Activated CD8-positive, alpha-beta memory T cell treated with anti-CD3 and anti-CD28 coated beads, Interleukin-2, amount 50 U/mL, for 4 hours (primary cell): ENCODE data around the gene SRSF12.
"Not testable (repeated sequence)": the region's sequence is repeated elsewhere in the genome, so short reads cannot be mapped to it uniquely, and the experiment has no call there.

ENCODE experiments used
- DNase-seq: peaks from one replicate; pipeline ENCODE4 v3.0.0-alpha.2; 2020

SRSF12 gene

GRCh38 chr6:89069536-89070163, 48.2 kb downstream of the SRSF12 start:
- DNase-seq, result no peak

DNA sequence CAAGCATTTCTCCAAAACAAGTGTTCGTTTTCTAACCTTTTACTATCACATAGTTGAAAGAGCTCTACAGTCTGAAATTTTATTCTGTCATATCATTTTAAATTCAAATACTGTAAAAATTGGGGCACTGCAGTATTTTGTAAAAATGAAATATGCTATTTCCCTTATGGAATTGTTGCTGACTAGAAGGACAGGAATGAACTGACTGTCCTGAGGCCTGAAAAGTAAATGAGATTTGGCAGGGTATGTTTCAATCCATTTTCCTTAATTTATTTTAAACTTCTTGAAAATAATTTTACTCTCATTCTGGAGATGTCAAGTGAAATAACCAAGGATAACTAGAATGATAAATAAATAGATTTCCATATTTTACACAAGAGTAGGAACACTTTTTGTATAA, 49.2 kb downstream of the SRSF12 start:
- DNase-seq, result no peak

DNA sequence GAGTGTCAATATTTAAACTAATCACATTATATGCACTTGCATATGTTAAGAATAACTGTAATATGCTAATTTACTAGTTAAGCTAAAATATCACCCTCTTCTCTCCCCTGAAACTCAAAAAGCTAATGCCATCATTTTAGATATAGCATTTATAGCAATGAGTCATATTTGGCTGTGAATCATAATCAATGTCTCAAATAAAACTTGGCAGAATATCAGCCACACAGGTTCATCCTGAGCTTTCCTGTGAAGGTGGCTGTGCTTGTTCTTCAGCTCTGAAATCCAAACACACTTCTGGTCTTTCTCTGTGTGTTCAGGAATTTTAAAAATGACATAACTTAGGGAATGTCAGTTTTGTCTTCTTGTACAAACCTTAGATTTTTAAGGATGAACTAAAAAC, 50.1 kb downstream of the SRSF12 start:
- no peak for DNase-seq

DNA sequence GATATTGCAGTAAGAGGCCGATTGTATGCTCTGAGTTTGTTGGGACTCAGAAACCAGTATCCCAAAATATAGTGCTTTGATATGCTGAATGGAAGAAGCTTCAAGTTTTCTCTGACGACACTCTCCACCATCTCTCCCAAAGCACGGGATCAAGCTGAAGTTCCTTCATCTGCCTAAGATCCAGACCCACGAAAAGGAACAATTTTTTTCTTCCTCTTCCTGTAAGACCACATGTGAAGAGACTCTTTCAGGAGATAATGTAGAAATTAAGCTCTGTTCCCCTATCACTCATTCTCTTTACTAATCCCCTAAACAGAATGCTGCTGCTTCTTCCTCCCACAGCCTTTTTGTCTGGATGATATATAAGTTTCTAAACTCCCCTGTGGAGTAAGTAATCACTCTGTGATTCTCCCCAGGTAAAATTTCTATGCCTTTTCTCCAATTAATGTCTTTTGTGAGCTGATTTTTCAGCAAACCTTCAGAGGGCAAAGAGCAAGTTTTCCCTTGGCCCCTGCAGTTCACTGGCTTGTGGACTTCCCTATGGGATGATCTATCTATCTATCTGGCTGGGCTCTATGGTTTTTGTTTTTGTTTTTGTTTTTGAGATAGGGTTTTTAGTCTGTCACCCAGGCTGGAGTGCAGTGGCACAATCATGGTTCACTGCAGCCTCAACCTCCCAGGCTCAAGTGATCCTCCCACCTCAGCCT, 50.8 kb downstream of the SRSF12 start:
- no peak for DNase-seq

DNA sequence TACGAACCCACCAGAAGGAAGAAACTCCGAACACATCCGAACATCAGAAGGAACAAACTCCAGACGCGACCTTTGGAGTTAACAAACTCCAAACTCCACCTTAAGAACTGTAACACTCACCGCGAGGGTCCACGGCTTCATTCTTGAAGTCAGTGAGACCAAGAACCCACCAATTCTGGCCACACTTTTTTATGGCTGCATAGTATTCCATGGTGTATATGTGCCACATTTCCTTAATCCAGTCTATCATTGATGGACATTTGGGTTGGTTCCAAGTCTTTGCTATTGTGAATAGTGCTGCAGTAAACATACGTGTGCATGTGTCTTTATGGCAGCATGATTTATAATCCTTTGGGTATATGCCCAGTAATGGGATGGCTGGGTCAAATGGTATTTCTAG, 51.8 kb downstream of the SRSF12 start:
- DNase-seq, result not testable (repeated sequence)

- not testable (repeated sequence) for DNase-seq
Measured at GRCh38 chr6:89064931-89065330, 52.9 kb downstream of the SRSF12 start.

- no peak for DNase-seq
Measured at GRCh38 chr6:89063881-89064280, 54.0 kb downstream of the SRSF12 start.

- DNase-seq, result no peak
Measured at GRCh38 chr6:89059227-89059626, 58.6 kb downstream of the SRSF12 start.

DNA sequence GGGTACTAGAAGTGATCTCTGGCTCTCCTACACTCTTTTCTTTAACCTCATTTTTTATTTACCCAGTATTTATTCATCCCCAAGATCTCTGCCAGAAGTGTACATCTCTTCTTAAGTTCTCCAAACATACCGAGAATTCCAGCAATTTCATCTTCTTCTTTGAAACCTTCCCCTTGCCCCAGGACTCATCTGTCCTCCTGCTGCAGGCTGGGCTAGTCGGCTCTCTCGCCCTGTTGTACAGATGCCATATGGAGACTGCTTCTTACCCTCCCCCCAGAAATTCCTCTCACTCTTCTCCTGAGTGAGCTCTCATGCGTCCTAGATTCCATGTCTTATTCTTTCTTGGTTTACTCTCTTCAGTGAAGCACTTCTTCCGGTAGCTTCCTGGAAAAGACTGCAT, 59.2 kb downstream of the SRSF12 start:
- no peak for DNase-seq

DNA sequence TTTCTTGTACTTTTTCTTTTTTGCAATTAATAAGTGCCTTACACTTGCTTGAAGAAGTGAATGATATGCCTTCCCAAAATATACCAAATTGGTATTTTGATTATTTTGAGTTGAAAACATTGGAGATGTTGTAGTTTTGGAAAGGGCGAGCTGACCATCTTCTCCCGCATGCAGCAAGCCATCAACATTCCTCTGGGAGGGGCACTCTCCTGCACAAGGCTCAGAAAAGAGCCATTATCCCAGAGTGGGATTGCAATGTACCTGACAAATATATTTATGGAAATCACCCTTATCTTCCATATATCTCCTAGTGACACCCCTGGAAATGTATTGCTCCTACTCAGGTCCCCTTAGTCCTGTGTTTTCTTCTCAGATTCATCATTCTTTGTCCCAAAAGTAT, 60.1 kb downstream of the SRSF12 start:
- no peak for DNase-seq

GRCh38 chr6:89054208-89054607, 63.7 kb downstream of the SRSF12 start:
- DNase-seq, result no peak

DNA sequence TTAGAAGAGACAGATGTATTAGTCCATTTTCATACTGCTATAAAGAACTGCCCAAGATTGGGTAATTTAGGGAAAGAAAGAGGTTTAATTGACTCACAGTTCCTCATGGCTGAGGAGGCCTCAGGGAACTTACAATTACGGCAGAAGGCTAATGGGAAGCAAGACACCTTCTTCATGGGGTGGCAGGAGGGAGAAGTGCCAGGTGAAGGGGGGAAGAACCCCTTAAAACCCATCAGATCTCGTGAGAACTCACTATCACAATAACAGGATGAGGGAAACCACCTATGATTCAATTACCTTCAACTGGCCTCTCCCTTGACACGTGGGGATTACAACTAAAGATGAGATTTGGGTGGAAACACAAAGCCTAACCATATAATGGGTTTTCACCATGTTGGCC, 66.2 kb downstream of the SRSF12 start:
- DNase-seq, result no peak

- DNase-seq, result no peak
Measured at GRCh38 chr6:89050697-89051096, 67.2 kb downstream of the SRSF12 start.

DNA sequence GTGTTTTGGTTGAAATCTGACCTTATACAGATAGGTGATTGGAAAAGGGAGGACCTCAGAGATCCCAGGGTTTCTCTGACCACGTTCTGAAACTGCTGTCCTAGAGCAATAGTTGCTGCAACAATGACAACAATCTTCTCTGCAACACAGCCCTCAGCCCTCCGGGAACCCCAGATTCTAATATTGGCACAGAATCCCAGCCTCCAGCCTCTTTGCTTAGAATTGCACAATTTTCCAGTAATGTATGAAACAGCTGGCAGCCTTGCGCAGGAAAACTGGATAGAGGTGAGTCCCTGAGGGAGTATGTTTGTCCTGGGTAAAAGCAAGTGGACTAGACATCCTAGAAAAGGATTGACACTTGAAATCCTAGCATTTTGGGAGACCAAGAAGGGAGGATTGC, 67.7 kb downstream of the SRSF12 start:
- DNase-seq, result no peak

DNA sequence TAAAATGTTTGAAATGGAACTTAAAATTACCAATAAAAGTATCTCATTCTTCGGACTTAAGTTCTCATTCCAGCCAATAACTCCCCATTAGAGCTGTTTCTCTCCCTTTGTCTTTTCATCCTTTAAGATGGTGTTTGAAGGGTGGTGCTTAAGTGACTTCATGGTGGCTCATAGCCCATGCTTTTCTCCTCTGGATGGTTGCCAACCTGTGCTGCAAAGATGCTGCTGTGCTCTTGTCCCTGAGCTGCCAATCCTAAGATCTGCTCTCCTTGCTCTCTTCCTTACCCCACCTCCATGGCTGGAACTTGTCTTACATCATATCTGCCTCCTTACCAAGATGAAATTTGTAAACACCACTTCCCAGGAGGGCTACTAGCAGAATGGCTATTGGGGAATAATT, 68.9 kb downstream of the SRSF12 start:
- DNase-seq, result no peak

GRCh38 chr6:89048288-89048923, 69.5 kb downstream of the SRSF12 start:
- DNase-seq, result no peak

- DNase-seq, result no peak
Measured at GRCh38 chr6:89047473-89047872, 70.4 kb downstream of the SRSF12 start.
